Measurements from ENCODE around the gene ADGRG1.

Gene ADGRG1

DNA sequence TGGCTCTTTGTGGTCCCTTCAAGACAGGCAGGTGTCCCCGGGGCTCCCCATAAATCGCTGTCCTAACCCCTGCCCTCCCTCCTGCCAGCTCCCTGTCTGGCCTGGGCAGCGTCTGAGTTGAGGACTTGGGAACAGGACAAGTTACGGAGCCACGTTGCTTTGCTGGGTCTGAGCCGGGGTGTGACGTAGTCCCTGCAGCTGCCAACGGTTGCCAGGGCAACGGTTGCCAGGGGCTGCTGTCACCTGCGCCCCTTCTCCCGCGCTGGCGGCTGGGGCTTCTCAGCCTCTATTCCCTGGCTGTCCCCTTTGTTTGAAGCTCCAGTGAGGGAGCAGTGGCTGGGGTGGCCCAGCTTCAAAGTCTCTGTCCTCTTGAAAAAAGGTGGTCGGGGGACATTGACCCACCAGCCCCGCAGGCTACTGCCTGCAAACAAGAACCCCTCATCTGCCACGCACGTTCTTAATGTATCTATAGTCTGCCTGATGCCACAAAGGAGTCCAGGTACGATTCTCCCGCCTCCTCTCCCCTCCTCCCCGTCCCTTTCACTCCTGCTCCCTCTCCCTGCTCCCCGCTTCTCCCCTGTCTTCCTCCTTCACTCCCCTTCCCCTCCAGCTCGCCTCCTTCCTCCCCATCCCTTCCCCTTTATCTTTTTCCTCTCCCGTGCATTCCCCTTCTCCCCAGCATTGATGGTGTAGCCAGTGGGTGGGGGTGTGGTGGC, 10.9 kb downstream of the ADGRG1 start:
- WGBS (ENCODE audit: extremely low coverage, insufficient coverage, insufficient read length), result 100% methylated on average over 1 of the region's 23 CpGs
- H3K27ac ChIP-seq (ENCODE audit: low read depth, low read length), result no peak overlapping the region
- no peak overlapping the region for H3K18ac ChIP-seq (ENCODE audit: low read length)
- no peak overlapping the region for H3K4ac ChIP-seq (ENCODE audit: low read depth, low read length)
- H2AFZ ChIP-seq (ENCODE audit: insufficient read depth, low read length, poor library complexity), result no peak overlapping the region
- no peak overlapping the region for H3K4me2 ChIP-seq (ENCODE audit: low read length)
- H2BK12ac ChIP-seq (ENCODE audit: low read length), result no peak overlapping the region
- peaks cover 18 to 28% of the 10 kb centered on the region in 2 experiments for H3K36me3 ChIP-seq (ENCODE audit: control insufficient read depth in 1 of 2, insufficient read depth in 2 of 2, low read length in 2 of 2)
- no peak overlapping the region for H4K8ac ChIP-seq (ENCODE audit: low read depth, low read length)
- H2BK120ac ChIP-seq (ENCODE audit: insufficient read depth, low read length, poor library complexity), result no peak overlapping the region
- peaks cover 3% of the 10 kb centered on the region for H3K9me3 ChIP-seq (ENCODE audit: insufficient read depth, low read depth, low read length)
- no peak overlapping the region for H3K9ac ChIP-seq (ENCODE audit: low read length)
- H3K14ac ChIP-seq (ENCODE audit: low read length), result no peak overlapping the region
- H4K91ac ChIP-seq (ENCODE audit: low read depth, low read length), result no peak overlapping the region
- H2AK5ac ChIP-seq (ENCODE audit: low read length), result no peak overlapping the region
- no peaks in the 10 kb centered on the region for H3K79me1 ChIP-seq (ENCODE audit: low read length)
- H3K79me2 ChIP-seq (ENCODE audit: control insufficient read depth, insufficient read depth, low read length, poor library complexity), result no peaks in the 10 kb centered on the region
- no peak overlapping the region for H4K12ac ChIP-seq (ENCODE audit: low read depth, low read length)
- DNase-seq, result no peak
- no peak overlapping the region for H2BK5ac ChIP-seq (ENCODE audit: low read depth, low read length, poor library complexity)
- peaks cover 5 to 7% of the 10 kb centered on the region in 2 experiments for H3K4me1 ChIP-seq (ENCODE audit: control insufficient read depth in 1 of 2, insufficient read depth in 2 of 2, low read length in 2 of 2)
- H3K23ac ChIP-seq (ENCODE audit: low read length), result no peak overlapping the region
- no peak overlapping the region for H3K4me3 ChIP-seq (ENCODE audit: low read depth, low read length)
- H3K27me3 ChIP-seq (ENCODE audit: insufficient read depth, low read length), result no peaks in the 10 kb centered on the region

DNA sequence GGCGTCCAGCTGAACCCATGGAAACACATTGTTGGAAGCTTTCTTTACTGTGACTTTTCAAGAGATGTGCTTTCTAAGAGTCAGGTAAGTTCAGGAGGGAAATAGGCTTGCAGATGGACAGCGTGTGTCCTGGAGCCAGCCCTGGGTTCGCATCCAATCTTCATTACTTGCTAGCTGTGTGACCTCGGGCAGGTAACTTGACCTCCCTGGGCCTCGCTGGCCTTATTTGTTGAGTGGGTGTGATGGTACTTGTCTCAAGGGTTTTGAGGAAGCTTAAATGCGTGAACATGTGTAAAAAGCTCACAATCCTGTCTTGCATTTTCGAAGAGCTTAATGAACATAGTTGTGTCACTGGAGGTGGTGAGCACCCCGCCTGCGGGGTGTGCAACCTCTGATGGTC, 11.8 kb downstream of the ADGRG1 start:
- Histone ChIP-seq H3K4me2 (ENCODE audit: low read length) (no peak overlapping the region), H4K12ac (ENCODE audit: low read depth, low read length) (no peak overlapping the region), H3K27ac (ENCODE audit: low read depth, low read length) (no peak overlapping the region), H3K4me1 (ENCODE audit: control insufficient read depth in 1 of 2, insufficient read depth in 2 of 2, low read length in 2 of 2) (peaks cover 1 to 3% of the 10 kb centered on the region in 2 experiments), H3K79me1 (ENCODE audit: low read length) (no peaks in the 10 kb centered on the region), H2BK120ac (ENCODE audit: insufficient read depth, low read length, poor library complexity) (no peak overlapping the region), H3K14ac (ENCODE audit: low read length) (no peak overlapping the region), H3K27me3 (ENCODE audit: insufficient read depth, low read length) (no peaks in the 10 kb centered on the region), H2BK12ac (ENCODE audit: low read length) (no peak overlapping the region), H3K4me3 (ENCODE audit: low read depth, low read length) (no peak overlapping the region), H3K23ac (ENCODE audit: low read length) (no peak overlapping the region), H2AFZ (ENCODE audit: insufficient read depth, low read length, poor library complexity) (no peak overlapping the region), H3K9me3 (ENCODE audit: insufficient read depth, low read depth, low read length) (peaks cover 9% of the 10 kb centered on the region), H3K4ac (ENCODE audit: low read depth, low read length) (no peak overlapping the region), H2BK5ac (ENCODE audit: low read depth, low read length, poor library complexity) (no peak overlapping the region), H3K36me3 (ENCODE audit: control insufficient read depth in 1 of 2, insufficient read depth in 2 of 2, low read length in 2 of 2) (peaks cover 23 to 34% of the 10 kb centered on the region in 2 experiments), H3K18ac (ENCODE audit: low read length) (no peak overlapping the region), H2AK5ac (ENCODE audit: low read length) (no peak overlapping the region), H4K8ac (ENCODE audit: low read depth, low read length) (no peak overlapping the region), H4K91ac (ENCODE audit: low read depth, low read length) (no peak overlapping the region), H3K9ac (ENCODE audit: low read length) (no peak overlapping the region), H3K79me2 (ENCODE audit: control insufficient read depth, insufficient read depth, low read length, poor library complexity) (no peaks in the 10 kb centered on the region)
- WGBS (ENCODE audit: extremely low coverage, insufficient coverage, insufficient read length), result no CpG with 5 or more reads among the region's 9 CpGs
- DNase-seq, result no peak

DNA sequence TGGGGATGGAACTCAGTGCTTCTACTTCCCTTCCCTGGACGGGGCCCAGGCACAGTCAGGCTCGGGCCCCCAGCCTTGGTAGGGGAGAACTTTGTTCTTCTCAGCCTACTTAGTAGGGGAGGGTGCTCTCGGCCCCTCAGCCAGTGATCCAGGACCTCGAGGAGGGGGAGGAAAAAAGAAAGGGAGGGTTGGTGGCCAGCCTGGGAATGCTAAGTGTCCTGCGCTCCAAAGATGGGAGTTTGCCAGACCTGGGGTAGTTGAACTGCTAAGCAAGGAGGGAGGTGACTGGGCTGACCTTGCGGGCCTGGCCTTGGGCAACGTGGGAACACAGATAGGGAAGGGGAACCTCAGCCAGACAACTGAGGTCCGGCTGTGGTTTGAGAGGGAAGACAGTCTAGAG, 12.2 kb downstream of the ADGRG1 start:
- H3K23ac ChIP-seq (ENCODE audit: low read length), result no peak overlapping the region
- no peak overlapping the region for H3K9ac ChIP-seq (ENCODE audit: low read length)
- WGBS (ENCODE audit: extremely low coverage, insufficient coverage, insufficient read length), result no CpG with 5 or more reads among the region's 8 CpGs
- H3K79me1 ChIP-seq (ENCODE audit: low read length), result no peaks in the 10 kb centered on the region
- H3K4me1 ChIP-seq (ENCODE audit: control insufficient read depth in 1 of 2, insufficient read depth in 2 of 2, low read length in 2 of 2), result peaks cover 2% of the 10 kb centered on the region in 2 experiments
- H3K9me3 ChIP-seq (ENCODE audit: insufficient read depth, low read depth, low read length), result peaks cover 9% of the 10 kb centered on the region
- H2AFZ ChIP-seq (ENCODE audit: insufficient read depth, low read length, poor library complexity), result no peak overlapping the region
- H3K14ac ChIP-seq (ENCODE audit: low read length), result no peak overlapping the region
- no peak overlapping the region for H3K27ac ChIP-seq (ENCODE audit: low read depth, low read length)
- H2BK120ac ChIP-seq (ENCODE audit: insufficient read depth, low read length, poor library complexity), result no peak overlapping the region
- H3K18ac ChIP-seq (ENCODE audit: low read length), result no peak overlapping the region
- no peak overlapping the region for H3K4ac ChIP-seq (ENCODE audit: low read depth, low read length)
- no peaks in the 10 kb centered on the region for H3K27me3 ChIP-seq (ENCODE audit: insufficient read depth, low read length)
- H3K4me2 ChIP-seq (ENCODE audit: low read length), result no peak overlapping the region
- no peak for DNase-seq
- H4K12ac ChIP-seq (ENCODE audit: low read depth, low read length), result no peak overlapping the region
- H3K79me2 ChIP-seq (ENCODE audit: control insufficient read depth, insufficient read depth, low read length, poor library complexity), result no peaks in the 10 kb centered on the region
- H3K36me3 ChIP-seq (ENCODE audit: control insufficient read depth in 1 of 2, insufficient read depth in 2 of 2, low read length in 2 of 2), result peaks cover 25 to 34% of the 10 kb centered on the region in 2 experiments
- H3K4me3 ChIP-seq (ENCODE audit: low read depth, low read length), result no peak overlapping the region
- no peak overlapping the region for H2BK5ac ChIP-seq (ENCODE audit: low read depth, low read length, poor library complexity)
- no peak overlapping the region for H2BK12ac ChIP-seq (ENCODE audit: low read length)
- no peak overlapping the region for H2AK5ac ChIP-seq (ENCODE audit: low read length)
- no peak overlapping the region for H4K8ac ChIP-seq (ENCODE audit: low read depth, low read length)
- H4K91ac ChIP-seq (ENCODE audit: low read depth, low read length), result no peak overlapping the region

DNA sequence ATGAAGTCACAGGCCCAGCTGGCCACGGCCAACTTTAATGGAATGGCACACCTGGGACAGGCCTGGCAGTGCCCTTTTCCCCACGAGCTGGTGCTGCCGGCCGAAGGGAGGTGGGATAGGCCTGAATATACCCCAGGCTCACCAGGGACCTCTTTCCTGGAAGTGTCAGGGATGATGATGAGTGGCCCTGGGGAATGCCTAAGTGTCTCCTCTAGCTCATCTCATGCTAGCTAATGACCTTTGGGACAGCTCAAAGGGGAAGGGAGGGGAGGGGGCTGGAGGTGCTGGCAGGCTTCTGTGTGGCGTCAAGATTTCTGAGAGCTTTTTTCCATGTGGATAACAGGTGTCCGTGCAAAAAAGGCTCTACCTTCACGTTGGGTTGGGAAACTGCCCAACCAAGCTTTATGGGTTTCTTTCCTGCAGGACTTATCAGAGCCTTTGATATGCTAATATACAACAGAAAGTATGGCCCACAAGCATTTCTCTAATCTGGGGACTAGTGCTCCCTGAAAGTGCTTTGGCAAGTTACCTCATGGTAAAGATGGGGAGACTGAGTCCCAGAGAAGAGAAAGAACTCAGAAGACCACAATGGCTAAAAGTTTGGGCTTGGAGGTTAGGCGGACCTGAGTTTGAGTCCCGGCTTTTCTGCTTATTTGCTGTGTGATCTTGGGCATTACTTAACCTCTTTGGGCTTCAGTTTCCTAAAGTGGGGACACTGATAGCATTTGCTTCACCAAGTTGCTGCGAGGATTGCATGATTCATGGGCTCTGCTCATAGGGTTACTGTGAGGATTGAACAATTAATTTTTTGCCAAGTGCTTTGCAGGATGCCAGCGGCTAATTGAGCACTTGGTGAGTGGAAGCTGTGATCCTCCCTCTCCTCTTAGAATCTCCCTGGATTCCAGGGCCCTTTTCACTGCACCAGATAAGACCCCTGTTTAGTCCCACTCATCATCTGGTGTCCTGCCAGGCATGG, 14.0 kb downstream of the ADGRG1 start:
- Histone ChIP-seq H3K27me3 (ENCODE audit: insufficient read depth, low read length) (no peaks in the 10 kb centered on the region), H2AK5ac (ENCODE audit: low read length) (no peak overlapping the region), H3K14ac (ENCODE audit: low read length) (no peak overlapping the region), H3K4me1 (ENCODE audit: control insufficient read depth in 1 of 2, insufficient read depth in 2 of 2, low read length in 2 of 2) (peaks cover 9 to 13% of the 10 kb centered on the region in 2 experiments), H2BK120ac (ENCODE audit: insufficient read depth, low read length, poor library complexity) (no peak overlapping the region), H3K23ac (ENCODE audit: low read length) (no peak overlapping the region), H2BK5ac (ENCODE audit: low read depth, low read length, poor library complexity) (no peak overlapping the region), H3K4me2 (ENCODE audit: low read length) (no peak overlapping the region), H3K79me1 (ENCODE audit: low read length) (no peaks in the 10 kb centered on the region), H3K36me3 (ENCODE audit: control insufficient read depth in 1 of 2, insufficient read depth in 2 of 2, low read length in 2 of 2) (peaks cover 25 to 27% of the 10 kb centered on the region in 2 experiments), H3K9ac (ENCODE audit: low read length) (no peak overlapping the region), H4K12ac (ENCODE audit: low read depth, low read length) (no peak overlapping the region), H3K79me2 (ENCODE audit: control insufficient read depth, insufficient read depth, low read length, poor library complexity) (no peaks in the 10 kb centered on the region), H3K9me3 (ENCODE audit: insufficient read depth, low read depth, low read length) (peaks cover 9% of the 10 kb centered on the region), H4K91ac (ENCODE audit: low read depth, low read length) (no peak overlapping the region), H2BK12ac (ENCODE audit: low read length) (no peak overlapping the region), H3K4me3 (ENCODE audit: low read depth, low read length) (no peak overlapping the region), H3K4ac (ENCODE audit: low read depth, low read length) (no peak overlapping the region), H3K27ac (ENCODE audit: low read depth, low read length) (no peak overlapping the region), H3K18ac (ENCODE audit: low read length) (no peak overlapping the region), H4K8ac (ENCODE audit: low read depth, low read length) (no peak overlapping the region), H2AFZ (ENCODE audit: insufficient read depth, low read length, poor library complexity) (no peak overlapping the region)
- DNase-seq, result no peak
- WGBS (ENCODE audit: extremely low coverage, insufficient coverage, insufficient read length), result no CpG with 5 or more reads among the region's 11 CpGs
